ENCODE results near the gene SEPSECS. TPM values are rescaled to one million over a fixed set of nuclear protein-coding genes. Genes with fewer than 3 reads are reported as not detected.

The SEPSECS gene
- polyA plus RNA-seq, 4 donors, result 5.7 to 23.0 (median 16.7) TPM

- no peak overlapping the region for H3K27ac ChIP-seq (ENCODE audit: low read depth in 1 of 3, low read length in 2 of 3)
- 77 to 84% (median 79%) methylated on average over 11 of the region's 11 CpGs for WGBS, 3 donors
- no peak for FAIRE-seq
These were observed 48.5 kb downstream of the SEPSECS start for GRCh38 chr4:25111648-25112196.

GRCh38 chr4:25110527-25111329, 49.5 kb downstream of the SEPSECS start:
- Histone ChIP-seq H3K27me3 (ENCODE audit: control insufficient read depth in 3 of 3, insufficient read depth in 3 of 3, low read length in 3 of 3) (peaks cover 0 to 3% (median 2%) of the 10 kb centered on the region in 3 donors), H3K4me1 (ENCODE audit: control insufficient read depth in 3 of 3, insufficient read depth in 2 of 3, low read depth in 1 of 3, low read length in 2 of 3) (no peaks in the 10 kb centered on the region), H3K4me3 (ENCODE audit: low read depth in 1 of 3, low read length in 3 of 3) (no peak overlapping the region), H3K27ac (ENCODE audit: low read depth in 1 of 3, low read length in 2 of 3) (no peak overlapping the region), H3K36me3 (ENCODE audit: control insufficient read depth in 3 of 3, insufficient read depth in 2 of 3, low read depth in 1 of 3, low read length in 3 of 3) (no peaks in the 10 kb centered on the region), H3K9me3 (ENCODE audit: control insufficient read depth in 2 of 2, insufficient read depth in 1 of 2, low read depth in 1 of 2, low read length in 1 of 2) (no peaks in the 10 kb centered on the region)
- DNase-seq, result no peak
- FAIRE-seq, result no peak
- 87 to 96% (median 95%) methylated on average over 8 of the region's 8 CpGs for WGBS, 3 donors

More at GRCh38 chr4:25111648-25112196, 48.5 kb downstream of the SEPSECS start:
- no peaks in the 10 kb centered on the region for H3K4me1 ChIP-seq (ENCODE audit: control insufficient read depth in 3 of 3, insufficient read depth in 2 of 3, low read depth in 1 of 3, low read length in 2 of 3)
- H3K4me3 ChIP-seq (ENCODE audit: low read depth in 1 of 3, low read length in 3 of 3), result no peak overlapping the region
- H3K9me3 ChIP-seq (ENCODE audit: control insufficient read depth in 2 of 2, insufficient read depth in 1 of 2, low read depth in 1 of 2, low read length in 1 of 2), result no peaks in the 10 kb centered on the region
- DNase-seq, result no peak
- peaks cover 0 to 2% (median 0%) of the 10 kb centered on the region in 3 donors for H3K27me3 ChIP-seq (ENCODE audit: control insufficient read depth in 3 of 3, insufficient read depth in 3 of 3, low read length in 3 of 3)
- no peaks in the 10 kb centered on the region for H3K36me3 ChIP-seq (ENCODE audit: control insufficient read depth in 3 of 3, insufficient read depth in 2 of 3, low read depth in 1 of 3, low read length in 3 of 3)

GRCh38 chr4:25109511-25109910, 50.7 kb downstream of the SEPSECS start:
- Histone ChIP-seq H3K9me3 (ENCODE audit: control insufficient read depth in 2 of 2, insufficient read depth in 1 of 2, low read depth in 1 of 2, low read length in 1 of 2) (no peaks in the 10 kb centered on the region), H3K36me3 (ENCODE audit: control insufficient read depth in 3 of 3, insufficient read depth in 2 of 3, low read depth in 1 of 3, low read length in 3 of 3) (no peaks in the 10 kb centered on the region), H3K27ac (ENCODE audit: low read depth in 1 of 3, low read length in 2 of 3) (no peak overlapping the region), H3K27me3 (ENCODE audit: control insufficient read depth in 3 of 3, insufficient read depth in 3 of 3, low read length in 3 of 3) (peaks cover 0 to 3% (median 2%) of the 10 kb centered on the region in 3 donors), H3K4me3 (ENCODE audit: low read depth in 1 of 3, low read length in 3 of 3) (no peak overlapping the region), H3K4me1 (ENCODE audit: control insufficient read depth in 3 of 3, insufficient read depth in 2 of 3, low read depth in 1 of 3, low read length in 2 of 3) (no peaks in the 10 kb centered on the region)
- WGBS, 3 donors, result 94 to 97% (median 96%) methylated on average over 2 to 4 of the region's 4 CpGs
- FAIRE-seq (no peak), DNase-seq (no peak)

- no peaks in the 10 kb centered on the region for H3K36me3 ChIP-seq (ENCODE audit: control insufficient read depth in 3 of 3, insufficient read depth in 2 of 3, low read depth in 1 of 3, low read length in 3 of 3)
These were observed 51.7 kb downstream of the SEPSECS start for GRCh38 chr4:25108556-25108955.

GRCh38 chr4:25107827-25108516, 52.3 kb downstream of the SEPSECS start:
- no peak for FAIRE-seq
- DNase-seq, result peak in 1 of 2 donors; percentile 21
- H3K27ac ChIP-seq (ENCODE audit: low read depth in 1 of 3, low read length in 2 of 3), result no peak overlapping the region
- H3K36me3 ChIP-seq (ENCODE audit: control insufficient read depth in 3 of 3, insufficient read depth in 2 of 3, low read depth in 1 of 3, low read length in 3 of 3), result no peaks in the 10 kb centered on the region
- H3K27me3 ChIP-seq (ENCODE audit: control insufficient read depth in 3 of 3, insufficient read depth in 3 of 3, low read length in 3 of 3), result peaks cover 0 to 3% (median 0%) of the 10 kb centered on the region in 3 donors
- no peaks in the 10 kb centered on the region for H3K4me1 ChIP-seq (ENCODE audit: control insufficient read depth in 3 of 3, insufficient read depth in 2 of 3, low read depth in 1 of 3, low read length in 2 of 3)
- no peak overlapping the region for H3K4me3 ChIP-seq (ENCODE audit: low read depth in 1 of 3, low read length in 3 of 3)
- H3K9me3 ChIP-seq (ENCODE audit: control insufficient read depth in 2 of 2, insufficient read depth in 1 of 2, low read depth in 1 of 2, low read length in 1 of 2), result no peaks in the 10 kb centered on the region
- WGBS, 3 donors, result 64 to 65% (median 65%) methylated on average over 6 of the region's 6 CpGs

More at GRCh38 chr4:25108556-25108955, 51.7 kb downstream of the SEPSECS start:
- no peak for DNase-seq
- FAIRE-seq, result no peak
- no peaks in the 10 kb centered on the region for H3K9me3 ChIP-seq (ENCODE audit: control insufficient read depth in 2 of 2, insufficient read depth in 1 of 2, low read depth in 1 of 2, low read length in 1 of 2)
- no peaks in the 10 kb centered on the region for H3K4me1 ChIP-seq (ENCODE audit: control insufficient read depth in 3 of 3, insufficient read depth in 2 of 3, low read depth in 1 of 3, low read length in 2 of 3)
- H3K27ac ChIP-seq (ENCODE audit: low read depth in 1 of 3, low read length in 2 of 3), result no peak overlapping the region
- H3K4me3 ChIP-seq (ENCODE audit: low read depth in 1 of 3, low read length in 3 of 3), result no peak overlapping the region
- H3K27me3 ChIP-seq (ENCODE audit: control insufficient read depth in 3 of 3, insufficient read depth in 3 of 3, low read length in 3 of 3), result peaks cover 0 to 3% (median 0%) of the 10 kb centered on the region in 3 donors
- WGBS, 3 donors, result 90 to 95% (median 92%) methylated on average over 4 of the region's 4 CpGs

- Histone ChIP-seq H3K27ac (ENCODE audit: low read depth in 1 of 3, low read length in 2 of 3) (no peak overlapping the region), H3K27me3 (ENCODE audit: control insufficient read depth in 3 of 3, insufficient read depth in 3 of 3, low read length in 3 of 3) (peaks cover 0 to 3% (median 0%) of the 10 kb centered on the region in 3 donors), H3K36me3 (ENCODE audit: control insufficient read depth in 3 of 3, insufficient read depth in 2 of 3, low read depth in 1 of 3, low read length in 3 of 3) (no peaks in the 10 kb centered on the region), H3K9me3 (ENCODE audit: control insufficient read depth in 2 of 2, insufficient read depth in 1 of 2, low read depth in 1 of 2, low read length in 1 of 2) (peaks cover 0 to 8% of the 10 kb centered on the region in 2 donors), H3K4me1 (ENCODE audit: control insufficient read depth in 3 of 3, insufficient read depth in 2 of 3, low read depth in 1 of 3, low read length in 2 of 3) (no peaks in the 10 kb centered on the region), H3K4me3 (ENCODE audit: low read depth in 1 of 3, low read length in 3 of 3) (no peak overlapping the region)
- 91 to 95% (median 92%) methylated on average over 14 of the region's 14 CpGs for WGBS, 3 donors
- DNase-seq, result no peak
- FAIRE-seq, result no peak
These were observed 53.7 kb downstream of the SEPSECS start for GRCh38 chr4:25106363-25107151.

GRCh38 chr4:25104591-25104990, 55.7 kb downstream of the SEPSECS start:
- Histone ChIP-seq H3K9me3 (ENCODE audit: control insufficient read depth in 2 of 2, insufficient read depth in 1 of 2, low read depth in 1 of 2, low read length in 1 of 2) (peaks cover 0 to 11% of the 10 kb centered on the region in 2 donors), H3K4me3 (ENCODE audit: low read depth in 1 of 3, low read length in 3 of 3) (no peak overlapping the region), H3K4me1 (ENCODE audit: control insufficient read depth in 3 of 3, insufficient read depth in 2 of 3, low read depth in 1 of 3, low read length in 2 of 3) (peaks cover 0 to 2% (median 0%) of the 10 kb centered on the region in 3 donors), H3K36me3 (ENCODE audit: control insufficient read depth in 3 of 3, insufficient read depth in 2 of 3, low read depth in 1 of 3, low read length in 3 of 3) (no peaks in the 10 kb centered on the region), H3K27ac (ENCODE audit: low read depth in 1 of 3, low read length in 2 of 3) (no peak overlapping the region), H3K27me3 (ENCODE audit: control insufficient read depth in 3 of 3, insufficient read depth in 3 of 3, low read length in 3 of 3) (peaks cover 0 to 3% (median 0%) of the 10 kb centered on the region in 3 donors)
- FAIRE-seq, result no peak
- 48 to 70% (median 59%) methylated on average over 3 of the region's 3 CpGs for WGBS, 3 donors
- DNase-seq, result no peak

GRCh38 chr4:25103418-25103817, 56.8 kb downstream of the SEPSECS start:
- no peak for FAIRE-seq
- Histone ChIP-seq H3K27me3 (ENCODE audit: control insufficient read depth in 3 of 3, insufficient read depth in 3 of 3, low read length in 3 of 3) (peaks cover 0 to 3% (median 0%) of the 10 kb centered on the region in 3 donors), H3K4me1 (ENCODE audit: control insufficient read depth in 3 of 3, insufficient read depth in 2 of 3, low read depth in 1 of 3, low read length in 2 of 3) (peaks cover 0 to 2% (median 0%) of the 10 kb centered on the region in 3 donors), H3K4me3 (ENCODE audit: low read depth in 1 of 3, low read length in 3 of 3) (no peak overlapping the region), H3K27ac (ENCODE audit: low read depth in 1 of 3, low read length in 2 of 3) (no peak overlapping the region), H3K9me3 (ENCODE audit: control insufficient read depth in 2 of 2, insufficient read depth in 1 of 2, low read depth in 1 of 2, low read length in 1 of 2) (peaks cover 0 to 11% of the 10 kb centered on the region in 2 donors), H3K36me3 (ENCODE audit: control insufficient read depth in 3 of 3, insufficient read depth in 2 of 3, low read depth in 1 of 3, low read length in 3 of 3) (no peaks in the 10 kb centered on the region)
- DNase-seq, result no peak
- WGBS, 3 donors, result 57 to 77% (median 65%) methylated on average over 4 of the region's 4 CpGs

Data from small intestine (tissue), 7 donors.